Measurements from ENCODE around the gene STUM.
"Not testable (repeated sequence)": the region's sequence is repeated elsewhere in the genome, so short reads cannot be mapped to it uniquely, and the experiment has no call there.

The STUM gene

DNA sequence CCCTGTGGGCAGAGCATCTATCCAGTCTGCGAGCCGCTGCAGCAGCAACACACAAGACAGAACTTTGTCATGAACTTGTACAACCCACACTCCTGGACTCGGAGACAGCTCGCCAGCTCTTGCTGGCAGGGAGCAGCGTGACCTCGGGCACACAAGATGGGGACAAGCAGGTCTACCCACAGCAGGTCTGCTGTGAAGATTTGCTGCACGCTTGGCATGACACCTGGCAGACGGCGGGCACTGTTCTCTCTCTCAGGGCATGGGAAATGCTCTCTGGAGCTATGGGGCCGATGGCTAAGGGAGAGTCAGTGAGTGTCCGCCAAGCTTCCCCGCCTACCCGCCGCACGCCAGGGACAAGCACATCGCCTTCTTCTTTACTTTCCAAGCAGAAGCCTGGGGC is 90.0 kb downstream of the STUM start:
- no peak overlapping the region for H3K4me3 ChIP-seq (ENCODE audit: low read depth in 1 of 2, low read length in 2 of 2)
- H3K9ac ChIP-seq (ENCODE audit: low read length): no peak overlapping the region
- H3K27ac ChIP-seq (ENCODE audit: low read depth, low read length): peak overlapping the region; percentile 47
- H3K9me3 ChIP-seq (ENCODE audit: low read length): no peaks in the 10 kb centered on the region
- peaks cover 49% of the 10 kb centered on the region for H3K36me3 ChIP-seq (ENCODE audit: insufficient read depth, low read length)
- peaks cover 55% of the 10 kb centered on the region for H3K4me1 ChIP-seq (ENCODE audit: insufficient read depth, low read length)
- no peaks in the 10 kb centered on the region for H3K27me3 ChIP-seq (ENCODE audit: control insufficient read depth in 1 of 2, insufficient read depth in 2 of 2, low read length in 2 of 2)

DNA sequence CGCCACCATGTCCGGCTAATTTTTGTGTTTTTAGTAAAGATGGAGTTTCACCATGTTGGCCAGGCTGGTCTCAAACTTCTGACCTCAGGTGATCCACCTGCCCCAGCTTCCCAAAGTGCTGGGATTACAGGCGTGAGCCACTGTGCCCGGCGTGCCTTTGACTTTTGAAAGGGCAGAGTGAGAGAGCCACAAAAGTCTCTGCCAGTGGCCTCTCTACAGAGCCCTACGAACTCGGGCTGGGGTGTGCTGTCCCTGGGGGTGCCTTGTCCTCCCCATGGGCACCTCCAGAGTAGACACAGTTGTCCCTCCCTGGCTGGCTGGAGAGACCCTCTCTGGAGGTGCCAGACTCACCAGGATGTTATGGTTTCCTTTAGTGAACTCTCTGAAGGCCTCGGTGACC is 90.6 kb downstream of the STUM start:
- H3K27ac ChIP-seq (ENCODE audit: low read depth, low read length); H3K27me3 ChIP-seq (ENCODE audit: control insufficient read depth in 1 of 2, insufficient read depth in 2 of 2, low read length in 2 of 2); H3K9ac ChIP-seq (ENCODE audit: low read length); H3K9me3 ChIP-seq (ENCODE audit: low read length); H3K4me3 ChIP-seq (ENCODE audit: low read depth in 1 of 2, low read length in 2 of 2): not testable (repeated sequence)
- Histone ChIP-seq H3K36me3 (ENCODE audit: insufficient read depth, low read length) (peaks cover 53% of the 10 kb centered on the region), H3K4me1 (ENCODE audit: insufficient read depth, low read length) (peaks cover 52% of the 10 kb centered on the region)

DNA sequence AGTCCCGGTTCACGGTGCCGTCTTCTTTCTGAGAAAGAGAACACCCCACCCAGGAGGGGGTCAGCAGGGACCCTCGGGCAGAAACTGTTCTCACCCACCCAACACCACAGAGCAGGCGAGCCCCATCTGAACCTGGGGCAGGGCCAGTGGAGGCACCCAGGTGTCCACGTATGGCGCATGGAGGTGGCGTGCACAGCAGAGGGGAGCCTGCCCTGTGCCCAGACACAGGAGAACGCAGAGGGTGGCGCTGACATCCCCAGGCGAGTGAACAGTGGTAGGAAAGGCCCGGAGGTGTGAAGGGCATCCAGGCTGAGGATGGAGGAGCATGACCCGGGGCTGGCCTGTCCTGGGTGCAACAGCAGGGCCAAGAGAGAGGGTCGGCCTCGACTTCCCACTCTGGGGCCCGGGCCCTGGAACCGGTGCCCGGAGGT is 91.1 kb downstream of the STUM start:
- H3K27me3 ChIP-seq (ENCODE audit: control insufficient read depth in 1 of 2, insufficient read depth in 2 of 2, low read length in 2 of 2): no peaks in the 10 kb centered on the region
- peak overlapping the region; percentile 70 for H3K27ac ChIP-seq (ENCODE audit: low read depth, low read length)
- no peaks in the 10 kb centered on the region for H3K9me3 ChIP-seq (ENCODE audit: low read length)
- no peak overlapping the region for H3K4me3 ChIP-seq (ENCODE audit: low read depth in 1 of 2, low read length in 2 of 2)
- peaks cover 53% of the 10 kb centered on the region for H3K36me3 ChIP-seq (ENCODE audit: insufficient read depth, low read length)
- no peak overlapping the region for H3K9ac ChIP-seq (ENCODE audit: low read length)
- peaks cover 52% of the 10 kb centered on the region for H3K4me1 ChIP-seq (ENCODE audit: insufficient read depth, low read length)

GRCh38 chr1:226640321-226641136 is 92.0 kb downstream of the STUM start:
- Histone ChIP-seq H3K27me3 (ENCODE audit: control insufficient read depth in 1 of 2, insufficient read depth in 2 of 2, low read length in 2 of 2) (no peaks in the 10 kb centered on the region), H3K9me3 (ENCODE audit: low read length) (no peaks in the 10 kb centered on the region), H3K4me1 (ENCODE audit: insufficient read depth, low read length) (peaks cover 61% of the 10 kb centered on the region), H3K9ac (ENCODE audit: low read length) (no peak overlapping the region), H3K36me3 (ENCODE audit: insufficient read depth, low read length) (peaks cover 55% of the 10 kb centered on the region), H3K27ac (ENCODE audit: low read depth, low read length) (peak overlapping the region; percentile 70), H3K4me3 (ENCODE audit: low read depth in 1 of 2, low read length in 2 of 2) (no peak overlapping the region)

DNA sequence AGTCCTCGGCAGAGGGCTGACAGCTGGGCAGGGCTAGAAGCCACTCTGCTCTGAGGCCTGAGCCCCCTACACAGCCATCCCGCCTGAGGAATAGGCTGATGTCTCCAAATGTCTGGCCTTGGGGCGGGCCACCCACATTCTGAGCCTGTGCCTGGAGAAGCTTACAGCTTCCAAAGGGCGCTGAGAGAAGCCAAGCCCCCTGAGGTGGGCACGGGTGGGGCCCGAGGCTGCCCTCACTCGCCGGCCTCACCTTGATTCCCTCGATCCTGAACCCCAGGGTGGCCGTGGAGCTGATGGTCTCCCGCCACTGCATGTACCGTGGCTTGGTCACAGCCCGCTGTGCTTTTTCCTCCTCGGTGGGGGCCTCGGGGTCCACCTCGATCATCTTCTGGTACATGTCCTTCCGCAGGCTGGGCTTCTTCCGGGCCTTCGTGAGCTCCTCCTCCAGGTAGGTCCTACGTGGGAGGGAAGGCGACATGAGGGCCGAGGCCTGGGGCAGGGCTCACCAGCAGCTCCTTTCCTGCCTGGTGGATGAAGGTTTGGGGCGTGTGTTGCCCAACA is 93.2 kb downstream of the STUM start:
- H3K9ac ChIP-seq (ENCODE audit: low read length): no peak overlapping the region
- no peak overlapping the region for H3K27ac ChIP-seq (ENCODE audit: low read depth, low read length)
- H3K27me3 ChIP-seq (ENCODE audit: control insufficient read depth in 1 of 2, insufficient read depth in 2 of 2, low read length in 2 of 2): no peaks in the 10 kb centered on the region
- no peaks in the 10 kb centered on the region for H3K9me3 ChIP-seq (ENCODE audit: low read length)
- peaks cover 50% of the 10 kb centered on the region for H3K36me3 ChIP-seq (ENCODE audit: insufficient read depth, low read length)
- H3K4me3 ChIP-seq (ENCODE audit: low read depth in 1 of 2, low read length in 2 of 2): no peak overlapping the region
- H3K4me1 ChIP-seq (ENCODE audit: insufficient read depth, low read length): peaks cover 73% of the 10 kb centered on the region

GRCh38 chr1:226642421-226642820 is 93.9 kb downstream of the STUM start:
- H3K36me3 ChIP-seq (ENCODE audit: insufficient read depth, low read length): peaks cover 50% of the 10 kb centered on the region
- peaks cover 72% of the 10 kb centered on the region for H3K4me1 ChIP-seq (ENCODE audit: insufficient read depth, low read length)
- no peak overlapping the region for H3K4me3 ChIP-seq (ENCODE audit: low read depth in 1 of 2, low read length in 2 of 2)
- no peak overlapping the region for H3K27ac ChIP-seq (ENCODE audit: low read depth, low read length)
- H3K9ac ChIP-seq (ENCODE audit: low read length): no peak overlapping the region
- H3K9me3 ChIP-seq (ENCODE audit: low read length): no peaks in the 10 kb centered on the region
- no peaks in the 10 kb centered on the region for H3K27me3 ChIP-seq (ENCODE audit: control insufficient read depth in 1 of 2, insufficient read depth in 2 of 2, low read length in 2 of 2)

DNA sequence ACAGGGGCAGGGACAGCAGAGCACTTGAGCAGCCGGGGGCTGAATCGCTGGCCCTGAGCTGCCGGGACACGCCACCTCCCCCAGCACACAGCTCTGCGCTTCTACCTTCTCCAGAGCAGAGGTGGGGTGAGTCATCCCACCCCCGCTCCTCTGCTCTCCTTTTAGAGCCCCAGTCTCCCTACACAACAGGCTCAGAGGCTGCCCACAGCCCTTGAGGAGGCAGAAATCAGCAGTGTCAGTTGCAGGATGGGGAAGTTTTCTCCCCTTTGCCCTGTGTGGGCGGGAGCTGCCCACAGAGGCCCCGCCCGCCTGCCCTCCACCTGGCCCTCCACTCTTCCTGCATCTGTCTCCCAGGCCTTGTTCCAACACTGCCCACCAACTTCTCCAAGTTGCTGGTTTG is 94.6 kb downstream of the STUM start:
- Histone ChIP-seq H3K27me3 (ENCODE audit: control insufficient read depth in 1 of 2, insufficient read depth in 2 of 2, low read length in 2 of 2) (no peaks in the 10 kb centered on the region), H3K36me3 (ENCODE audit: insufficient read depth, low read length) (peaks cover 54% of the 10 kb centered on the region), H3K9ac (ENCODE audit: low read length) (no peak overlapping the region), H3K27ac (ENCODE audit: low read depth, low read length) (peak overlapping the region; percentile 10), H3K9me3 (ENCODE audit: low read length) (no peaks in the 10 kb centered on the region), H3K4me1 (ENCODE audit: insufficient read depth, low read length) (peaks cover 64% of the 10 kb centered on the region), H3K4me3 (ENCODE audit: low read depth in 1 of 2, low read length in 2 of 2) (no peak overlapping the region)

DNA sequence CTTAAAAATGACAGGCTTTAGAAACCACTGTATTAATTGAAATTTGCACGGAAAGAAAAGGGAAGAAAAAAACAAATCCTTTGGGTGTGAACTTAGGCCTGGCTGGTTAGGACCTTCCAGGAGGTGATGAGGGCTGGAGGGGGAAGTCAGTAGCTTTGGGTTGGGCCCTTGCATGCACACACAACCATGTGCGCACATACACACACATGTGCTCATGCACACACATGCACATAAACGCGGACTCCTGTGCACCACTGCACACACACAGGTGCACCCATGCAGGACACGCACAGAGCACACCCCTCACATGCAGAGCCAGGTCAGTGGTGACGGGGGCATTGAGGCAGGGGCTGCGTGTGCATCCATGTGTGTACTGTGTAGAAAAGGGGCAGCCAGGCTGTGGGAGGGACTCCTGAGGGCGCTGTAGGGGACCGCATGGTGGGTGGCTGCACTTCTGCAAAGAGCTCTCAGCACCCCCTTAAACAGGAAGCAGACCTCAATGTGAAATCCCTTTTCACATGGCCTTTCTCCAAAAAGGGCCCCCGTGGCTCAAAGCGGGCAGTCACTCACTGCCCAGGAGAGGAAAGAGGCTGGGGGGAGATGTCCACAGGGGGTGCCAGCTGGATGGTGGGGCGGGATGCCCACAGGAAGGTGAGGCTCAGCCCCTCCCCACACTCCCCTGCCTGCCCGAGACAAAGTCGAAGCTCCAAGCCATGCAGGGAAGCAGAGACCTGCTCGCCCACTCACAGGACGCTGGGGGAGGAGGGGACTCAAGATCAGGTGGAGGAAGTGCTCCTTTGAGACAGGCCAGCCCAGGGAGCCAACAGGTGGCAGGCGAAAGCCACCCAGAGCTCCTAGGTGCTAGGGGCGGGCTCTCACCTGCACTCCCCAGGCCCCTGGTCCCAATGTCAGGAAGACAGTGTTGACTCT is 95.3 kb downstream of the STUM start:
- Histone ChIP-seq H3K36me3 (ENCODE audit: insufficient read depth, low read length) (peaks cover 59% of the 10 kb centered on the region), H3K27me3 (ENCODE audit: control insufficient read depth in 1 of 2, insufficient read depth in 2 of 2, low read length in 2 of 2) (no peaks in the 10 kb centered on the region), H3K27ac (ENCODE audit: low read depth, low read length) (peak overlapping the region; percentile 10), H3K4me1 (ENCODE audit: insufficient read depth, low read length) (peaks cover 59% of the 10 kb centered on the region), H3K9me3 (ENCODE audit: low read length) (no peaks in the 10 kb centered on the region), H3K4me3 (ENCODE audit: low read depth in 1 of 2, low read length in 2 of 2) (no peak overlapping the region), H3K9ac (ENCODE audit: low read length) (no peak overlapping the region)

GRCh38 chr1:226644541-226645176 is 96.1 kb downstream of the STUM start:
- H3K27ac ChIP-seq (ENCODE audit: low read depth, low read length): no peak overlapping the region

DNA sequence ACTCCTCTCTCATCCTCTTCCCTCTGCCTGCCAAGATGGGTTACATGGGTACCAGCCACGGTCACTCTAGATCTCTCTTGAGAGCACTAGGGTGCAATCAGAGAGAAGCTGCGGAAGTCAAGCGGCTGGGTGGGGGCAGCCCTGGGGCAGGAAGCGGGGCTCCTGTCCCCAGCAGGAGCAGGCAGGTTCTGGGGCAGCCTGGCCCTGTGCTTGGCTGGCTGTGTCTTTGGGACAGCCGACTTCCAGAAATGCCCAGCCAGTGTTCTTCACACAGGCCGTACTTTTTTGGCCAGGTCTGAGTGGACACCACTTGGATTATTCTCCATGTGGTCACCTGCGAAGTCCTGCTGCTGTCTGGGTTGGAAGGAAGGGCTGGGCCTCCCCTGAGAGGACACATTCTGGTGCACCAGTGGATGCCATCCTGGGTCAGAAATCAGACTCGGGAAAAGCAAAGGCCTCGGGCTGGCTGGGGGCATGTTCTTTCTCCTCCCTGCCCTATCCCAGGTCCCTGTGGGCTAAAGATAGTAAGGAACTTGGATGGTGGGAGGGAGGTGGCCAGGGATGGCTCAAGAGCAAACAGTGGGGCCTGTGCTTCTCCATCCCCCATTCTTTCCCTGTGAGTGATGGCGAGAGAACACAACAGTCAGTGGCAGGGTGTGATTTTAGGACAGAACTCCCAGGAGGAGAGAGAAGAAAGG is 96.9 kb downstream of the STUM start:
- Histone ChIP-seq H3K36me3 (ENCODE audit: insufficient read depth, low read length) (peaks cover 51% of the 10 kb centered on the region), H3K4me3 (ENCODE audit: low read depth in 1 of 2, low read length in 2 of 2) (no peak overlapping the region), H3K4me1 (ENCODE audit: insufficient read depth, low read length) (peaks cover 56% of the 10 kb centered on the region), H3K9me3 (ENCODE audit: low read length) (no peaks in the 10 kb centered on the region), H3K27ac (ENCODE audit: low read depth, low read length) (peak overlapping the region; percentile 47), H3K9ac (ENCODE audit: low read length) (no peak overlapping the region), H3K27me3 (ENCODE audit: control insufficient read depth in 1 of 2, insufficient read depth in 2 of 2, low read length in 2 of 2) (no peaks in the 10 kb centered on the region)

More at GRCh38 chr1:226644541-226645176, 96.1 kb downstream of the STUM start:
- peaks cover 53% of the 10 kb centered on the region for H3K36me3 ChIP-seq (ENCODE audit: insufficient read depth, low read length)
- peaks cover 64% of the 10 kb centered on the region for H3K4me1 ChIP-seq (ENCODE audit: insufficient read depth, low read length)
- H3K4me3 ChIP-seq (ENCODE audit: low read depth in 1 of 2, low read length in 2 of 2): no peak overlapping the region
- H3K9ac ChIP-seq (ENCODE audit: low read length): no peak overlapping the region
- no peaks in the 10 kb centered on the region for H3K9me3 ChIP-seq (ENCODE audit: low read length)
- H3K27me3 ChIP-seq (ENCODE audit: control insufficient read depth in 1 of 2, insufficient read depth in 2 of 2, low read length in 2 of 2): no peaks in the 10 kb centered on the region

All from muscle layer of colon (tissue), 2 donors.